Sigmoid colon (tissue), 7 donors: ENCODE results near the gene HS1BP3. TPM values are rescaled to one million over a fixed set of nuclear protein-coding genes. Genes with fewer than 3 reads are reported as not detected.

ENCODE experiments used
- DNase-seq: peaks from one replicate; pipeline ENCODE4 v3.0.0-alpha.2; 2019
- H3K27ac ChIP-seq, 4 donors: fragments of 200-600 bp; sonication (generic); one replicate each; pipeline ENCODE4 v1.5.1; 2016 to 2019; ENCODE audit warnings: mild to moderate bottlenecking in 1 of 4
- H3K27me3 ChIP-seq, 3 donors: fragments of 200-600 bp; sonication (generic); one replicate each; pipeline ENCODE4 v1.5.1; 2019; ENCODE audit warnings: mild to moderate bottlenecking in 1 of 3
- H3K36me3 ChIP-seq, 4 donors: fragments of 200-600 bp; sonication (generic); one replicate each; pipeline ENCODE4 v1.5.1; 2016 to 2019
- H3K4me1 ChIP-seq, 4 donors: fragments of 200-600 bp; sonication (generic); one replicate each; pipeline ENCODE4 v1.5.1; 2017 to 2019
- H3K4me3 ChIP-seq, 4 donors: fragments of 200-600 bp; sonication (generic); one replicate each; pipeline ENCODE4 v1.5.1; 2017 to 2019; ENCODE audit warnings: mild to moderate bottlenecking in 2 of 4, moderate library complexity in 1 of 4
- H3K9me3 ChIP-seq, 4 donors: fragments of 200-600 bp in 3 of 4; sonication (generic) in 3 of 4; one replicate each; pipeline versions ENCODE4 v1.5.1 to v1.6.1; 2013 to 2019
- CTCF ChIP-seq, 4 experiments: fragments of 450-650 bp in 3 of 4; fragments of 200-600 bp in 1 of 4; IDR thresholded peaks; one replicate each; pipeline ENCODE4 v1.5.1; 2016 to 2019; ENCODE audit warnings: antibody characterized with exemption in 4 of 4, mild to moderate bottlenecking in 3 of 4, moderate library complexity in 2 of 4
- EP300 ChIP-seq, 4 donors: sonication (generic); formaldehyde crosslinking; IDR thresholded peaks; one replicate each; pipeline ENCODE4 v1.6.1; 2017; ENCODE audit warnings: antibody characterized with exemption in 4 of 4
- POLR2A ChIP-seq, 2 donors: fragments of 450-650 bp; IDR thresholded peaks; one replicate each; pipeline ENCODE4 v1.6.1; 2016; ENCODE audit warnings: antibody characterized with exemption in 2 of 2, mild to moderate bottlenecking in 2 of 2, moderate library complexity in 2 of 2
- POLR2AphosphoS5 ChIP-seq, 4 donors: sonication (generic); formaldehyde crosslinking; IDR thresholded peaks; one replicate each; pipeline ENCODE4 v1.6.1; 2017; ENCODE audit warnings: antibody characterized with exemption in 4 of 4
- WGBS, 2 donors: extraction: QIAGEN DNeasy Blood & Tissue Kit; methylation state at CpG; one replicate each; pipeline ENCODE4 v1.1.7; 2013; 5-methylcytosine and 5-hydroxymethylcytosine counted together
- intact Hi-C: fragments of 100-400 bp; cut with DNase I; formaldehyde crosslinking; loops from one replicate; pipeline ENCODE4 v1.15.1; 2023
- polyA plus RNA-seq, 3 donors: library from polyadenylated mRNA; stranded (reverse); fragments of 200-250 nt; gene quantifications; one replicate each; pipeline ENCODE4 v1.2.3, GENCODE V29; 2013
- total RNA-seq, 4 donors: library from RNA; depleted of rRNA; stranded (reverse); fragments of >200 nt; gene quantifications; one replicate each; pipeline ENCODE4 v1.1.0, GENCODE V29; 2016
- donor health status: healthy with polysubstance abuse.
- donor health status: Bipolar disorder and iron deficiency.
- donor health status: healthy.

HS1BP3 gene
- total and polyA plus RNA-seq, 7 donors = 25.2 to 54.6 (median 32.6) TPM

GRCh38 chr2:20620696-20621365 is 30.1 kb downstream of the HS1BP3 start:
- DNase-seq = peak; percentile 61
- H3K36me3 ChIP-seq = peaks cover 32 to 44% (median 41%) of the 10 kb centered on the region in 4 donors
- H3K27ac ChIP-seq = peak overlapping the region; percentile 96 to 98 (median 98)
- TF ChIP-seq POLR2AphosphoS5 (IDR thresholded peaks at IDR 0.05) (no peak), CTCF (IDR thresholded peaks at IDR 0.05) (no peak), EP300 (IDR thresholded peaks at IDR 0.05) (no peak), POLR2A (IDR thresholded peaks at IDR 0.05) (no peak)
- no peaks in the 10 kb centered on the region for H3K9me3 ChIP-seq
- H3K4me3 ChIP-seq = no peak overlapping the region
- WGBS, 2 donors = 81 to 86% methylated on average over 4 of the region's 4 CpGs
- peaks cover 0 to 73% (median 63%) of the 10 kb centered on the region in 4 donors for H3K4me1 ChIP-seq
- intact Hi-C loops = no loop called here
- H3K27me3 ChIP-seq = no peaks in the 10 kb centered on the region

GRCh38 chr2:20620271-20620681 is 30.6 kb downstream of the HS1BP3 start:
- no peak for TF ChIP-seq POLR2A (IDR thresholded peaks at IDR 0.05)
- TF ChIP-seq EP300 (IDR thresholded peaks at IDR 0.05) = no peak
- TF ChIP-seq CTCF (IDR thresholded peaks at IDR 0.05) = no peak
- TF ChIP-seq POLR2AphosphoS5 (IDR thresholded peaks at IDR 0.05) = no peak

GRCh38 chr2:20619624-20620024 is 31.3 kb downstream of the HS1BP3 start:
- H3K4me3 ChIP-seq = no peak overlapping the region
- peak; percentile 71 for DNase-seq
- no peak for TF ChIP-seq POLR2AphosphoS5 (IDR thresholded peaks at IDR 0.05)
- no peak for TF ChIP-seq CTCF (IDR thresholded peaks at IDR 0.05)
- TF ChIP-seq POLR2A (IDR thresholded peaks at IDR 0.05) = no peak
- TF ChIP-seq EP300 (IDR thresholded peaks at IDR 0.05) = peak in 1 of 4 donors; percentile 21
- no peaks in the 10 kb centered on the region for H3K27me3 ChIP-seq
- 91% methylated on average over 13 of the region's 13 CpGs for WGBS, 2 donors
- H3K9me3 ChIP-seq = no peaks in the 10 kb centered on the region
- H3K36me3 ChIP-seq = peaks cover 29 to 42% (median 36%) of the 10 kb centered on the region in 4 donors
- peak overlapping the region; percentile 96 to 98 (median 98) for H3K27ac ChIP-seq
- peaks cover 0 to 77% (median 70%) of the 10 kb centered on the region in 4 donors for H3K4me1 ChIP-seq
- intact Hi-C loops = no loop called here

More at GRCh38 chr2:20620271-20620681, 30.6 kb downstream of the HS1BP3 start:
- WGBS, 2 donors = 95 to 96% methylated on average over 8 of the region's 8 CpGs
- Histone ChIP-seq H3K4me1 (peaks cover 0 to 73% (median 65%) of the 10 kb centered on the region in 4 donors), H3K27me3 (no peaks in the 10 kb centered on the region), H3K4me3 (no peak overlapping the region), H3K27ac (peak overlapping the region; percentile 96 to 98 (median 98)), H3K9me3 (no peaks in the 10 kb centered on the region), H3K36me3 (peaks cover 32 to 44% (median 41%) of the 10 kb centered on the region in 4 donors)
- DNase-seq = peak; percentile 68
- intact Hi-C loops = no loop called here

- peak; percentile 70 for DNase-seq
- intact Hi-C loops = loop anchor here (1.0 kb wide), 3 partner anchors 16 to 169 kb away; no protein-coding TSS in a partner anchor
- 82 to 84% methylated on average over 15 of the region's 15 CpGs for WGBS, 2 donors
- Histone ChIP-seq H3K4me3 (no peak overlapping the region), H3K36me3 (peaks cover 24 to 36% (median 30%) of the 10 kb centered on the region in 4 donors), H3K27ac (peak overlapping the region; percentile 96 to 98 (median 98)), H3K27me3 (no peaks in the 10 kb centered on the region), H3K9me3 (no peaks in the 10 kb centered on the region), H3K4me1 (peaks cover 0 to 83% (median 77%) of the 10 kb centered on the region in 4 donors)
- TF ChIP-seq EP300 (IDR thresholded peaks at IDR 0.05) = no peak
These were observed 31.9 kb downstream of the HS1BP3 start for GRCh38 chr2:20618886-20619521.

GRCh38 chr2:20618468-20618885 is 32.4 kb downstream of the HS1BP3 start:
- H3K36me3 ChIP-seq = peaks cover 18 to 30% (median 25%) of the 10 kb centered on the region in 4 donors
- peak overlapping the region; percentile 96 to 98 (median 98) for H3K27ac ChIP-seq
- peaks cover 0 to 89% (median 81%) of the 10 kb centered on the region in 4 donors for H3K4me1 ChIP-seq
- H3K9me3 ChIP-seq = no peaks in the 10 kb centered on the region
- DNase-seq = peak; percentile 95
- WGBS, 2 donors = 77 to 81% methylated on average over 10 of the region's 10 CpGs
- intact Hi-C loops = loop anchor here (1.0 kb wide), 3 partner anchors 17 to 168 kb away; no protein-coding TSS in a partner anchor
- H3K27me3 ChIP-seq = no peaks in the 10 kb centered on the region
- H3K4me3 ChIP-seq = no peak overlapping the region
- TF ChIP-seq POLR2A (IDR thresholded peaks at IDR 0.05) = no peak
- TF ChIP-seq EP300 (IDR thresholded peaks at IDR 0.05) = peak in 2 of 4 donors; percentile 36 to 75
- TF ChIP-seq POLR2AphosphoS5 (IDR thresholded peaks at IDR 0.05) = peak in 3 of 4 donors; percentile 7 to 53 (median 24)
